Measurements from ENCODE around the gene SNRPA1.

SNRPA1 gene

GRCh38 chr15:101255615-101256241, 39.3 kb downstream of the SNRPA1 start:
- DNase-seq: no peak

- DNase-seq: no peak
Observed at GRCh38 chr15:101255051-101255395, 40.0 kb downstream of the SNRPA1 start.

- DNase-seq: no peak
Observed at GRCh38 chr15:101254157-101255050, 40.6 kb downstream of the SNRPA1 start.

DNA sequence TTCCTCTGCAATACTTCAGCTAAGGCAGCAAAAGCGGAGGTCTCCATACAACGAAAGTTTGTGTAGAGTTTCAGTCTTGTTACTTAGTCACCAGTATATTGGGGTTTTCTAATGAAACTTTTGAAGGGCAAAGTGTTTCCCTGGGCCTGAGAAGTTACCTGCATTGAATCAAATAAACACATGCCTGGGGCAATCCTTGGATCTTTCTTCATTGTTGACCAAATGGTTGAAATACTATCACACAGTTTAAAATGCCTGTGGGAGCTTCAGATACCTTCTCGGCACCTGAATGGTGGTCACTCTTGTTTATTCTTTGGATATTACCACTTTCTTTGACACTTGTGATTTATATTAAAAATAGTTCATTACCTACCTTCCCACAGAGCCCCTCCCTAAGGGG, 42.2 kb downstream of the SNRPA1 start:
- DNase-seq: no peak

DNA sequence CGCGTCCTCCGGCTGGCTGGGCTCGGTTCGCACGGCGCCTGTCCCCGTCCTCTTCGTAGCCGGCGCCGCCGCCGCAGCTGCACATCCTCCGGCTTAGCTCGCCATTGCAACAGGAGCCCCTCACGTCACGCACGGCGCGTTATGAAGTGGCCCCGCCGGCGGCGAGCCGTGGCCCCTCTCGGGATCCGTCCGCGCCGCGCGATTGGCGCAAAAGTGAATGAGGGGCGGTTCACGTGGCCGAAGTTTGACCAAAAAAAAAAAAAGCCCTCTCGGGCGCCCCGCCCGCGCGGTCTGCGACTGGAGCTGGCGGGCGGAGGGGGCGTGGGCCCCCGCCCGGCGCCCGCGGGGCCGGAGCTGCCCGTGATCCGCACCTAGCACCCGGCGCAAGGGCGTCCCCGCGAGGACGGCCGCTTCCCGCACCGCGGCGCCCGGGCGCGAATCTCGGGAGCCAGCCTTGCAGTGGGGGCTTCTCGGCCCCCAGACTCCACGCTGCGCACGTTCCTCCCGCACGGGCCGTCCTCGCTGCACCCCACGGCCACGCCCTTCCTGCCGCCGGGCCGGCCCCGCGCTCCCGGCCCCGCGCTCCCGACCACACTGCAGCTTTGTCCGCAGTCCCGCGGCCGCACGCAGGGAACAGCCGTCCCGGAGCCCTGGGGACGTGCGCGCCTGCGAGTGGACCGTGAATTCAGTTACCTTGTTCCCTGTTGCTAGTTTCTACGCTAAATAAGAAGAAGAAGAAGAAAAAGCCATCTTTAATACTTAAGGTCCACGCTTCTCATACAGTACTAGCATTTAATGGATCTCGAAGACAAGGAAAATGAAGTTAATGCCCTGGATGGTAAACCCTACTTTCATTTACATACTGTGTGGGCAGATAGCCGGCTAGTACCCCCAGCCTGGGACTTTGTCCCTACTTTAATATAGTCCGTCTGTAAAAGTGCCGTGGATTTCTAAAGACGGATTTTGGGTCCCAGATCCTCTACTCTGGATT, 42.9 kb downstream of the SNRPA1 start, which contains the start of gene CHSY1:
CHSY1 (minus strand) TSS at position 219 of the 991 bp plus-strand sequence. CDS start 592 bp downstream, outside the sequence.
- DNase-seq: peak; percentile 89

- DNase-seq: no peak
Observed at GRCh38 chr15:101250873-101251829, 43.9 kb downstream of the SNRPA1 start.

GRCh38 chr15:101250341-101250831, 44.7 kb downstream of the SNRPA1 start:
- no peak for DNase-seq

DNA sequence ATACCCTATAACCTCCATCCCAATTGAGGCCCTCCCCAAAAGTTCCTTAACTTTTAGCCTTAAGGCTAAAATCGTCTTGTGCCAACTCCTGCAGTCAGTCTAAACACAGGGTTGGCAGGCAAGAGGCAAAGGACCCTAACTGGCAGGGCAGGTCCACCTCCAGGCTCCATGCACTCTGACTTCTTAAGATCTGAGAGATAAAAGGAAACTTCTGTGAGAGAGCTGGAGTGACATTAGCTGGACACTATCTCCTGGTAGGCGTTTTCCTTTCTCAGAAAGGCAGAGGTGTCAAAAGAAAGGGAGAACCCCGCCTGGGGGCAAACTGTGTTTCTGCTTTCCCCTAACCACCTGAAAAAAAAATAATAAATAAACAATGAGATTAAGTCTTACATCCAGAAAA, 46.8 kb downstream of the SNRPA1 start:
- no peak for DNase-seq

- no peak for DNase-seq
Observed at GRCh38 chr15:101246824-101247745, 48.0 kb downstream of the SNRPA1 start.

DNA sequence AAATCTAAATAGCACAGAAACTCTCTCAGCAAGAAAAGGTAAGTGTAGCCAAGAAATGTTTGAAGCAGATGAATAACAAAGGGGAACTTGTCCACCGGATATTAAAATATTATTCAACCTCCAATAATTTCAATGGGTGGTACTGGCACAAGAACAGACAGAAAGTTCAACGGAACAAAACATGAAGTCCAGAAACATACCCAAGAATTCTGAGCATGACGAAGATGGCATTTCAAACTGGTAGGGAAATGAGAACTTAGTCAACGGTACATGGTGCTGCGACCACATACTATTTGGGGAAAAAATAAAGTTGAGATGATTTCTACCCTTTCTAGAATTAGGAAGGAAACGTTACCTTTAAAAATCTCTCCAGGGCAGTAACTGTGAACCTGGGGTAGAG, 48.7 kb downstream of the SNRPA1 start:
- DNase-seq: no peak

DNA sequence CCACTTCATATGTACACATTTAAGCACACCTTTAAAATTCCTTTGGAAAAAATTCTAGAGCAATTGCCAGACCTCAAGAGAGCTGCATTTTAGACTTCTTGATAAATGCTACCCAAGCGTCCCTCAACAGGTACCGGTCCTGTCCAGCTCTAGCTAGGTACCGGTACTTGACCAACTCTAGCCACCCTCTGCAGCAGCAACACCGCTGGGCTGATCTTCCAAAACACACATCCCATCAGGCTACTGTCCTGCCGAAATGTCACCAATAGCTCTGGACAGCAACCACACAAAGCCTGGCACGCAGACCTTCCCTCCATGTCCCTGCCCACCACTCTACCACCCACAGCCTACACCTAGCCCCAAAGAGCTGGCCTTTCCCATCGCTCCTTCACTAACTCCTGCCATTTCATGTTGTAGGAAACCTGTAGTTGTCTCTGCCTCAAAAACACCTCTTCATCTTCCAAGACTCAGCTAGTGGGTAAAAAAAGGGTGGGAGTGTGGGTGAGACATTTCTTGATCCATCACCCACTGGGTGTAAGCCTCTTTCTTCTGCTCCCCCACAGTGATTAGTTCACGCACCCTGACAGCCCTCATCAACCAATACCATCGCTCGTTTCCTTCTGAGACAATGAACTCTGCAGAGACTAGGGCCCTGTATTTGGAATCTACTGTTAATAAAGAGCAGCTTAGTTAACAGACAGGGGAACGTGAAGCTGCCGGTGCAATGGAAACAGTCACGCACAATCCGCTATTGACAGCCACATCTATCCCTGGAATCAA, 50.0 kb downstream of the SNRPA1 start:
- no peak for DNase-seq

- no peak for DNase-seq
Observed at GRCh38 chr15:101244036-101244781, 50.8 kb downstream of the SNRPA1 start.

- DNase-seq: no peak
Observed at GRCh38 chr15:101243420-101243819, 51.6 kb downstream of the SNRPA1 start.

DNA sequence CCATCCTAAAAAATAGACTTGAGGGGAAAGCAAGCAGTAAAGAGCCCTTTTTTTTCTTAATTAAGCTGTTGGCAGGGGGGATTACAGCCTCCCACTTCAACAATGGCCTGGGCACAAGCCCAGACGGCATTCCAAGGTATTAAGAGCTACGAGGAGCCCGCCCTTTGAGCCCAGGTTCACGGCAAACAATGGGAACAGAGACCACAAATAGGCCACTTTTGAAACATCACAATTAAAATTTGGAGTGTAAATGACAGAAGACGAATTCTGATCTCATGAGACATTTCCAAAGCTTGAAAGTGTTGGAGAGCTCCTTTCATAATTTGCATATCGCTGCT, 52.1 kb downstream of the SNRPA1 start:
- DNase-seq: no peak

- peak; percentile 83 for DNase-seq
Observed at GRCh38 chr15:101242160-101242998, 52.7 kb downstream of the SNRPA1 start.

GRCh38 chr15:101240358-101240757, 54.7 kb downstream of the SNRPA1 start:
- DNase-seq: no peak

GRCh38 chr15:101239724-101240136, 55.3 kb downstream of the SNRPA1 start:
- DNase-seq: no peak

- no peak for DNase-seq
Observed at GRCh38 chr15:101237251-101237650, 57.8 kb downstream of the SNRPA1 start.

Measured in CD4-positive, alpha-beta T cell treated with Interleukin-10 for 1 hour (primary cell).